Activated CD4-positive, alpha-beta T cell treated with anti-CD3 and anti-CD28 coated beads, Interleukin-2, amount 10 ng/mL, durations not matched to agents 7 days and 5 days (primary cell): Measurements from ENCODE around the gene UBP1. TPM values are rescaled to one million over a fixed set of nuclear protein-coding genes. Genes with fewer than 3 reads are reported as not detected.
A peak's percentile ranks its signal among the peaks of the same experiment; 100 is the strongest.

Experiments
- CTCF ChIA-PET: fragments of 350-600 bp; sonication (Branson Sonifier 250); formaldehyde crosslinking; loops from one replicate; lab custom pipeline; 2021; ENCODE audit warnings: antibody characterized with exemption; lab: Charles Lee
- POLR2A ChIA-PET: fragments of 350-600 bp; sonication (Branson Sonifier 250); formaldehyde crosslinking; loops from one replicate; lab custom pipeline; 2021; ENCODE audit warnings: antibody characterized with exemption; lab: Charles Lee
- DNase-seq: peaks from one replicate; pipeline ENCODE4 v3.0.0-alpha.2; 2020
- H3K27ac Mint-ChIP-seq: one replicate; pipeline ENCODE4 v1.8.0; 2021; ENCODE audit warnings: mild to moderate bottlenecking, moderate library complexity, mixed read lengths
- H3K27me3 Mint-ChIP-seq: one replicate; pipeline ENCODE4 v1.8.0; 2021; ENCODE audit warnings: mixed read lengths
- H3K36me3 Mint-ChIP-seq: one replicate; pipeline ENCODE4 v1.8.0; 2021; ENCODE audit warnings: low read depth, mixed read lengths
- H3K4me1 Mint-ChIP-seq: one replicate; pipeline ENCODE4 v1.8.0; 2021; ENCODE audit warnings: mixed read lengths
- H3K4me3 Mint-ChIP-seq: one replicate; pipeline ENCODE4 v1.8.0; 2021; ENCODE audit warnings: mild to moderate bottlenecking, moderate library complexity, mixed read lengths
- H3K9me3 Mint-ChIP-seq: one replicate; pipeline ENCODE4 v1.8.0; 2021; ENCODE audit warnings: mixed read lengths
- total RNA-seq, 2 experiments: library from RNA; stranded (reverse); gene quantifications; one replicate each; pipeline ENCODE4 v1.2.3, GENCODE V29; 2021

UBP1 gene
- total RNA-seq, 2 experiments from 2014 or later: 63.2 to 76.3 TPM

GRCh38 chr3:33380653-33381052, 59.6 kb downstream of the UBP1 start:
- Mint-ChIP-seq H3K36me3 (peaks cover 4% of the 10 kb centered on the region), H3K9me3 (no peaks in the 10 kb centered on the region), H3K27ac (no peak overlapping the region), H3K4me3 (no peak overlapping the region), H3K4me1 (peaks cover 9% of the 10 kb centered on the region), H3K27me3 (no peaks in the 10 kb centered on the region)
- POLR2A ChIA-PET: no interaction called here
- no peak for DNase-seq
- CTCF ChIA-PET: interaction anchor here (0.6 to 0.9 kb wide), 2 partner anchors 82 to 83 kb away, joined by 3 read pairs; no protein-coding TSS in a partner anchor

GRCh38 chr3:33377931-33378330, 62.3 kb downstream of the UBP1 start:
- Mint-ChIP-seq H3K27ac (no peak overlapping the region), H3K27me3 (no peaks in the 10 kb centered on the region), H3K4me3 (no peak overlapping the region), H3K9me3 (no peaks in the 10 kb centered on the region), H3K4me1 (peaks cover 1% of the 10 kb centered on the region), H3K36me3 (no peaks in the 10 kb centered on the region)
- ChIA-PET CTCF (no interaction called here), POLR2A (no interaction called here)
- no peak for DNase-seq

- no peaks in the 10 kb centered on the region for H3K9me3 Mint-ChIP-seq
- H3K4me1 Mint-ChIP-seq: peaks cover 5% of the 10 kb centered on the region
- no peaks in the 10 kb centered on the region for H3K36me3 Mint-ChIP-seq
- POLR2A ChIA-PET: no interaction called here
- DNase-seq: no peak
- no peak overlapping the region for H3K27ac Mint-ChIP-seq
- H3K27me3 Mint-ChIP-seq: no peaks in the 10 kb centered on the region
- CTCF ChIA-PET: no interaction called here
- no peak overlapping the region for H3K4me3 Mint-ChIP-seq
Observed at GRCh38 chr3:33377489-33377888, 62.7 kb downstream of the UBP1 start.

- H3K36me3 Mint-ChIP-seq: no peaks in the 10 kb centered on the region
- peaks cover 5% of the 10 kb centered on the region for H3K4me1 Mint-ChIP-seq
- no peak overlapping the region for H3K4me3 Mint-ChIP-seq
- H3K27ac Mint-ChIP-seq: no peak overlapping the region
- ChIA-PET CTCF (interaction anchor here (0.6 to 2.6 kb wide), 19 partner anchors 9 to 510 kb away, joined by 3 to 17 read pairs (median 3); partner anchors contain the start of genes CRTAP and UBP1), POLR2A (no interaction called here)
- H3K27me3 Mint-ChIP-seq: no peaks in the 10 kb centered on the region
- no peaks in the 10 kb centered on the region for H3K9me3 Mint-ChIP-seq
- no peak for DNase-seq
Observed at GRCh38 chr3:33373082-33373437, 67.1 kb downstream of the UBP1 start.

GRCh38 chr3:33372218-33373081, 67.8 kb downstream of the UBP1 start:
- Mint-ChIP-seq H3K9me3 (no peaks in the 10 kb centered on the region), H3K36me3 (no peaks in the 10 kb centered on the region), H3K27ac (no peak overlapping the region), H3K4me3 (no peak overlapping the region), H3K4me1 (peaks cover 5% of the 10 kb centered on the region), H3K27me3 (peaks cover 2% of the 10 kb centered on the region)
- DNase-seq: peak; percentile 61
- POLR2A ChIA-PET: no interaction called here
- CTCF ChIA-PET: interaction anchor here (0.5 to 2.6 kb wide), 20 partner anchors 8 to 870 kb away, joined by 3 to 17 read pairs (median 3); partner anchors contain the start of genes CRTAP and UBP1

GRCh38 chr3:33364531-33365128, 75.6 kb downstream of the UBP1 start:
- ChIA-PET POLR2A (no interaction called here), CTCF (interaction anchor here (0.6 to 1.9 kb wide), 2 partner anchors 8 to 1221 kb away, joined by 3 to 7 read pairs; no protein-coding TSS in a partner anchor)
- no peak overlapping the region for H3K27ac Mint-ChIP-seq
- peaks cover 6% of the 10 kb centered on the region for H3K27me3 Mint-ChIP-seq
- no peaks in the 10 kb centered on the region for H3K4me1 Mint-ChIP-seq
- no peak overlapping the region for H3K4me3 Mint-ChIP-seq
- H3K9me3 Mint-ChIP-seq: no peaks in the 10 kb centered on the region
- DNase-seq: no peak
- H3K36me3 Mint-ChIP-seq: no peaks in the 10 kb centered on the region

- POLR2A ChIA-PET: no interaction called here
Observed at GRCh38 chr3:33364060-33364459, 76.1 kb downstream of the UBP1 start.

GRCh38 chr3:33363113-33363800, 76.9 kb downstream of the UBP1 start:
- H3K27ac Mint-ChIP-seq: no peak overlapping the region
- CTCF ChIA-PET: interaction anchor here (1.1 to 1.9 kb wide), 2 partner anchors 9 to 10 kb away, joined by 3 to 7 read pairs; no protein-coding TSS in a partner anchor
- DNase-seq: no peak

More at GRCh38 chr3:33364060-33364459, 76.1 kb downstream of the UBP1 start:
- Mint-ChIP-seq H3K4me1 (no peaks in the 10 kb centered on the region), H3K27me3 (peaks cover 11% of the 10 kb centered on the region), H3K4me3 (no peak overlapping the region), H3K9me3 (no peaks in the 10 kb centered on the region), H3K27ac (no peak overlapping the region), H3K36me3 (no peaks in the 10 kb centered on the region)
- no peak for DNase-seq
- CTCF ChIA-PET: interaction anchor here (1.9 kb wide), 1 partner anchor 9 kb away, joined by 7 read pairs; no protein-coding TSS in a partner anchor

GRCh38 chr3:33360136-33360825, 79.9 kb downstream of the UBP1 start:
- Mint-ChIP-seq H3K9me3 (no peaks in the 10 kb centered on the region), H3K4me1 (no peaks in the 10 kb centered on the region), H3K27ac (no peak overlapping the region), H3K4me3 (no peak overlapping the region), H3K36me3 (no peaks in the 10 kb centered on the region), H3K27me3 (peaks cover 17% of the 10 kb centered on the region)
- no peak for DNase-seq
- POLR2A ChIA-PET: no interaction called here
- CTCF ChIA-PET: interaction anchor here (0.5 to 0.7 kb wide), 2 partner anchors 14 to 1243 kb away, joined by 3 to 5 read pairs; no protein-coding TSS in a partner anchor

More at GRCh38 chr3:33363113-33363800, 76.9 kb downstream of the UBP1 start:
- peaks cover 16% of the 10 kb centered on the region for H3K27me3 Mint-ChIP-seq
- no peaks in the 10 kb centered on the region for H3K36me3 Mint-ChIP-seq
- H3K4me1 Mint-ChIP-seq: no peaks in the 10 kb centered on the region
- H3K4me3 Mint-ChIP-seq: no peak overlapping the region
- no peaks in the 10 kb centered on the region for H3K9me3 Mint-ChIP-seq
- POLR2A ChIA-PET: no interaction called here

GRCh38 chr3:33358172-33358781, 81.9 kb downstream of the UBP1 start:
- no peaks in the 10 kb centered on the region for H3K9me3 Mint-ChIP-seq
- H3K27ac Mint-ChIP-seq: no peak overlapping the region
- no peaks in the 10 kb centered on the region for H3K36me3 Mint-ChIP-seq
- DNase-seq: no peak
- ChIA-PET POLR2A (no interaction called here), CTCF (interaction anchor here (0.6 kb wide), 2 partner anchors 18 to 71 kb away, joined by 3 to 5 read pairs; no protein-coding TSS in a partner anchor)
- no peak overlapping the region for H3K4me3 Mint-ChIP-seq
- no peaks in the 10 kb centered on the region for H3K4me1 Mint-ChIP-seq
- H3K27me3 Mint-ChIP-seq: peaks cover 17% of the 10 kb centered on the region

- H3K27me3 Mint-ChIP-seq: peaks cover 20% of the 10 kb centered on the region
Observed at GRCh38 chr3:33355611-33356010, 84.6 kb downstream of the UBP1 start.

GRCh38 chr3:33339758-33340157, 100.4 kb downstream of the UBP1 start:
- Mint-ChIP-seq H3K9me3 (peaks cover 3% of the 10 kb centered on the region), H3K36me3 (no peaks in the 10 kb centered on the region), H3K27me3 (peaks cover 3% of the 10 kb centered on the region), H3K27ac (no peak overlapping the region), H3K4me3 (no peak overlapping the region), H3K4me1 (no peaks in the 10 kb centered on the region)
- ChIA-PET POLR2A (no interaction called here), CTCF (no interaction called here)
- no peak for DNase-seq

More at GRCh38 chr3:33355611-33356010, 84.6 kb downstream of the UBP1 start:
- H3K27ac Mint-ChIP-seq: no peak overlapping the region
- no peaks in the 10 kb centered on the region for H3K36me3 Mint-ChIP-seq
- DNase-seq: no peak
- H3K9me3 Mint-ChIP-seq: no peaks in the 10 kb centered on the region
- POLR2A ChIA-PET: no interaction called here
- no peaks in the 10 kb centered on the region for H3K4me1 Mint-ChIP-seq
- CTCF ChIA-PET: no interaction called here
- H3K4me3 Mint-ChIP-seq: no peak overlapping the region
